ENCODE measurements around the gene C14orf93. TPM values are rescaled to one million over a fixed set of nuclear protein-coding genes. Genes with fewer than 3 reads are reported as not detected.

C14orf93 gene
- total and polyA plus RNA-seq, 9 of the 15 experiments (the other 6 are each of a cell fraction or from before 2014, with no cell fraction given): 2.2 to 22.4 (median 16.1) TPM

DNA sequence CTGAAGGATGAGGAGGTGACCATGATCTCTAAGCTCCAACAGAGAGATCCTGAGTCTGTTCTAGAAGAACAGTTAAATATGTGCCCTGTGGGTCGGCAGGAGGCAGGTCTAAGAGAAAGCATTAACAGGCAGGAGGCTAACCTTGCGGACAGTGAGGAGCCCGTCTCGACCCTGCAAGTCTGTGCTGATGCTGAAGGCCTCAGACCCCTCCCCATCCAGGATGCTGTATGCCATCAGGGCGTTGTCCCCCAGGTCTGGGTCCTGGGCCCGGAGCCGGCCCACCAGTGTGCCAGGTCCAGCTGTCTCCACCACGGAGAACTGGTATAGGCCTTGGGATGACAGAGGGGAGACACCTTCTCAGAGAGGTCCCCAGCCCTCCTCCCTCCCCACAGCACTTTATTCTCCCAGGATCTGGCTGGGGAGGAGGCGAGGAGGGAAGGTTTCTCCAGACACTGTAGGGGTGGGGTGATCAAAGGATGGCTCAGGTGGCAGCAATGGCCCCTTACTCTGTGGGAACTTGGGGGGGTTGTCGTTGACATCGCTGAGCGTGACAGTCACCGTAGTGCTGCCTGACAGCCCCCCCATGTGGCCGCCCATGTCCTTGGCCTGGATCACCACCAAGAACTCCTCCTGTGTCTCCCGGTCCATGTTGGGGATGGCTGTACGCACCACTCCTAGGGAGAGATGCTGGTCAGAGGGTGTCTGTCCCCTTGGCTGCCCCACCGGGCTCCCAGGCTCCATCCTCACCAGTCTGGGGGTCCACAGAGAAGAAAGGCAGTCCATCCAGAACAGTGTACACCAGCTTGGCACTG is 44.3 kb upstream of the C14orf93 start (continued):
- TF ChIP-seq, protein P1, sequence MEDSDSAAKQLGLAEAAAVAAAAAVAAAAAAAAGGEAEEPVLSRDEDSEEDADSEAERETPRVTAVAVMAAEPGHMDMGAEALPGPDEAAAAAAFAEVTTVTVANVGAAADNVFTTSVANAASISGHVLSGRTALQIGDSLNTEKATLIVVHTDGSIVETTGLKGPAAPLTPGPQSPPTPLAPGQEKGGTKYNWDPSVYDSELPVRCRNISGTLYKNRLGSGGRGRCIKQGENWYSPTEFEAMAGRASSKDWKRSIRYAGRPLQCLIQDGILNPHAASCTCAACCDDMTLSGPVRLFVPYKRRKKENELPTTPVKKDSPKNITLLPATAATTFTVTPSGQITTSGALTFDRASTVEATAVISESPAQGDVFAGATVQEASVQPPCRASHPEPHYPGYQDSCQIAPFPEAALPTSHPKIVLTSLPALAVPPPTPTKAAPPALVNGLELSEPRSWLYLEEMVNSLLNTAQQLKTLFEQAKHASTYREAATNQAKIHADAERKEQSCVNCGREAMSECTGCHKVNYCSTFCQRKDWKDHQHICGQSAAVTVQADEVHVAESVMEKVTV (CRISPR knock-in tag; IDR thresholded peaks at IDR 0.05): peak; percentile 63; the same call in 1 of the 2 replicates
- TF ChIP-seq FOXJ2 (tag; IDR thresholded peaks at IDR 0.05): no peak
- peak; percentile 39; the same call in 1 of the 2 replicates for TF ChIP-seq RB1 (IDR thresholded peaks at IDR 0.05; ENCODE audit: low read depth)
- TF ChIP-seq MCM2 (IDR thresholded peaks at IDR 0.05; ENCODE audit: low read depth): no peak
- no peak for TF ChIP-seq IRF2 (CRISPR knock-in tag; IDR thresholded peaks at IDR 0.05)
- TF ChIP-seq TSC22D4 (tag; IDR thresholded peaks at IDR 0.05): no peak
- no peak for TF ChIP-seq ZNF23 (CRISPR knock-in tag; IDR thresholded peaks at IDR 0.05)
- no peak for TF ChIP-seq ZZZ3 (IDR thresholded peaks at IDR 0.05)
- no peak for TF ChIP-seq NELFE (IDR thresholded peaks at IDR 0.05; ENCODE audit: insufficient read depth, insufficient read length)
- TF ChIP-seq NFIC (IDR thresholded peaks at IDR 0.05): peak; percentile 75
- TF ChIP-seq ZNF124 (CRISPR knock-in tag; IDR thresholded peaks at IDR 0.05): no peak
- TF ChIP-seq PRPF4 (IDR thresholded peaks at IDR 0.05; ENCODE audit: insufficient read depth, low read depth, low read length, poor library complexity, severe bottlenecking): no peak
- no peak for TF ChIP-seq POLR3G (IDR thresholded peaks at IDR 0.05; ENCODE audit: extremely low read depth, insufficient read length, insufficient replicate concordance)
- peak; percentile 64; the same call in 1 of the 2 replicates for TF ChIP-seq CC2D1A (IDR thresholded peaks at IDR 0.05)
- TF ChIP-seq, protein P2, sequence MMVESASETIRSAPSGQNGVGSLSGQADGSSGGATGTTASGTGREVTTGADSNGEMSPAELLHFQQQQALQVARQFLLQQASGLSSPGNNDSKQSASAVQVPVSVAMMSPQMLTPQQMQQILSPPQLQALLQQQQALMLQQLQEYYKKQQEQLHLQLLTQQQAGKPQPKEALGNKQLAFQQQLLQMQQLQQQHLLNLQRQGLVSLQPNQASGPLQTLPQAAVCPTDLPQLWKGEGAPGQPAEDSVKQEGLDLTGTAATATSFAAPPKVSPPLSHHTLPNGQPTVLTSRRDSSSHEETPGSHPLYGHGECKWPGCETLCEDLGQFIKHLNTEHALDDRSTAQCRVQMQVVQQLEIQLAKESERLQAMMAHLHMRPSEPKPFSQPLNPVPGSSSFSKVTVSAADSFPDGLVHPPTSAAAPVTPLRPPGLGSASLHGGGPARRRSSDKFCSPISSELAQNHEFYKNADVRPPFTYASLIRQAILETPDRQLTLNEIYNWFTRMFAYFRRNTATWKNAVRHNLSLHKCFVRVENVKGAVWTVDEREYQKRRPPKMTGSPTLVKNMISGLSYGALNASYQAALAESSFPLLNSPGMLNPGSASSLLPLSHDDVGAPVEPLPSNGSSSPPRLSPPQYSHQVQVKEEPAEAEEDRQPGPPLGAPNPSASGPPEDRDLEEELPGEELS (CRISPR knock-in tag; IDR thresholded peaks at IDR 0.05; ENCODE audit: borderline replicate concordance): no peak
- TF ChIP-seq, protein P3, sequence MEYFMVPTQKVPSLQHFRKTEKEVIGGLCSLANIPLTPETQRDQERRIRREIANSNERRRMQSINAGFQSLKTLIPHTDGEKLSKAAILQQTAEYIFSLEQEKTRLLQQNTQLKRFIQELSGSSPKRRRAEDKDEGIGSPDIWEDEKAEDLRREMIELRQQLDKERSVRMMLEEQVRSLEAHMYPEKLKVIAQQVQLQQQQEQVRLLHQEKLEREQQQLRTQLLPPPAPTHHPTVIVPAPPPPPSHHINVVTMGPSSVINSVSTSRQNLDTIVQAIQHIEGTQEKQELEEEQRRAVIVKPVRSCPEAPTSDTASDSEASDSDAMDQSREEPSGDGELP (CRISPR knock-in tag; IDR thresholded peaks at IDR 0.05; ENCODE audit: borderline replicate concordance): peak; percentile 42; the same call in 1 of the 2 replicates
- TF ChIP-seq RBBP5 (IDR thresholded peaks at IDR 0.05; ENCODE audit: borderline replicate concordance, insufficient read depth, low read length, poor library complexity, severe bottlenecking): no peak
- no peak for TF ChIP-seq NFIX (CRISPR knock-in tag; IDR thresholded peaks at IDR 0.05; ENCODE audit: low read depth)
- TF ChIP-seq MTF1 (CRISPR knock-in tag; IDR thresholded peaks at IDR 0.05; ENCODE audit: borderline replicate concordance): no peak
- TF ChIP-seq, protein P4, sequence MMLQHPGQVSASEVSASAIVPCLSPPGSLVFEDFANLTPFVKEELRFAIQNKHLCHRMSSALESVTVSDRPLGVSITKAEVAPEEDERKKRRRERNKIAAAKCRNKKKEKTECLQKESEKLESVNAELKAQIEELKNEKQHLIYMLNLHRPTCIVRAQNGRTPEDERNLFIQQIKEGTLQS (IDR thresholded peaks at IDR 0.05): no peak
- TF ChIP-seq, protein P4 (CRISPR knock-in tag; conservative IDR thresholded peaks at IDR 0.05): no peak
- no peak for TF ChIP-seq SREBF2 (CRISPR knock-in tag; IDR thresholded peaks at IDR 0.05)
